ENCODE measurements around the gene TRAPPC1. TPM values are rescaled to one million over a fixed set of nuclear protein-coding genes. Genes with fewer than 3 reads are reported as not detected.
A peak's percentile ranks its signal among the peaks of the same experiment; 100 is the strongest.

TRAPPC1 gene
- total and polyA plus RNA-seq, 2 of the 8 experiments (the other 6 are each of a cell fraction or from before 2014, with no cell fraction given): 114 to 170 TPM

- H3K9me3 ChIP-seq (ENCODE audit: insufficient read depth in 2 of 2, low read depth in 1 of 2, low read length in 1 of 2): no peaks in the 10 kb centered on the region
- peaks cover 0 to 10% (median 3%) of the 10 kb centered on the region in 4 experiments; a peak in 3 of 7 replicates for H3K27me3 ChIP-seq (replicated peaks in 1 of 4; ENCODE audit: control insufficient read depth in 3 of 4, extremely low read depth in 1 of 4, insufficient read depth in 3 of 4, low read length in 3 of 4)
- peaks cover 3 to 10% (median 5%) of the 10 kb centered on the region in 4 experiments; a peak in 5 of 8 replicates for H3K36me3 ChIP-seq (ENCODE audit: control insufficient read depth in 2 of 4, insufficient read depth in 4 of 4, low read length in 3 of 4)
- no peak overlapping the region for H3K4ac ChIP-seq (replicated peaks; ENCODE audit: insufficient read length, low read depth, low read length)
- H3K9ac ChIP-seq (replicated peaks in 1 of 4; ENCODE audit: extremely low read depth in 1 of 4, low read depth in 3 of 4, low read length in 3 of 4): no peak overlapping the region
- no peaks in the 10 kb centered on the region for H3K79me1 ChIP-seq (ENCODE audit: low read depth, low read length)
- no peak for FAIRE-seq
- H2BK15ac ChIP-seq (ENCODE audit: low read length): no peak overlapping the region
- H2AK5ac ChIP-seq (ENCODE audit: low read depth, low read length): peak overlapping the region; percentile 16; the same call in 1 of the 2 replicates
- no peak overlapping the region for H2BK120ac ChIP-seq (replicated peaks; ENCODE audit: low read depth, low read length)
- H4K91ac ChIP-seq (replicated peaks; ENCODE audit: insufficient read length, low read length): no peak overlapping the region
- H3K56ac ChIP-seq (replicated peaks; ENCODE audit: insufficient read length, low read depth, low read length): no peak overlapping the region
- DNase-seq (ENCODE audit: low read depth in 1 of 2, low spot score in 2 of 2): no peak
- ChIA-PET CTCF (ENCODE audit: partially characterized antibody) (interaction anchor here (1.3 kb wide), 2 partner anchors 20 to 23 kb away, joined by 3 to 5 read pairs; no protein-coding TSS in a partner anchor), POLR2A (ENCODE audit: partially characterized antibody) (no interaction called here)
- H4K8ac ChIP-seq (ENCODE audit: extremely low read depth, insufficient read depth, low read length): no peak overlapping the region
- 87% methylated on average over 7 of the region's 7 CpGs; no CpG with 5 or more reads in 1 of the 2 experiments for WGBS, 2 experiments (ENCODE audit: extremely low coverage in 1 of 2, insufficient coverage in 1 of 2, insufficient read length in 1 of 2, insufficient replicate concordance in 2 of 2, low coverage in 1 of 2, low lambda C conversion rate in 2 of 2, missing lambda C conversion rate in 1 of 2)
- no peaks in the 10 kb centered on the region for H4K20me1 ChIP-seq (replicated peaks in 1 of 2; ENCODE audit: control insufficient read depth in 1 of 2, insufficient read depth in 2 of 2, low read length in 2 of 2)
- H2BK5ac ChIP-seq (ENCODE audit: low read depth, low read length): no peak overlapping the region
- H3K79me2 ChIP-seq (ENCODE audit: control insufficient read depth in 1 of 2, insufficient read depth in 2 of 2, low read length in 2 of 2): no peaks in the 10 kb centered on the region
- H2BK12ac ChIP-seq (ENCODE audit: low read depth, low read length): no peak overlapping the region
- H3K4me2 ChIP-seq (ENCODE audit: insufficient read depth in 1 of 2, low read depth in 2 of 2, low read length in 2 of 2): no peak overlapping the region
- no peak overlapping the region for H2BK20ac ChIP-seq (ENCODE audit: low read length)
- no peak overlapping the region for H3K4me3 ChIP-seq (ENCODE audit: extremely low read depth in 1 of 4, insufficient read depth in 2 of 4, low read depth in 3 of 4, low read length in 4 of 4)
- no peak overlapping the region for H4K5ac ChIP-seq (ENCODE audit: insufficient read length, low read depth, low read length)
- H3K23ac ChIP-seq (ENCODE audit: insufficient read length): no peak overlapping the region
- peaks cover 15% of the 10 kb centered on the region; the same call in 1 of the 2 replicates for H3K23me2 ChIP-seq (ENCODE audit: low read depth, low read length)
- no peak overlapping the region for H3K18ac ChIP-seq (ENCODE audit: extremely low read depth, low read length)
- no peak overlapping the region for H3K14ac ChIP-seq (ENCODE audit: insufficient read length)
- no peak overlapping the region for H3K27ac ChIP-seq (ENCODE audit: low read depth, low read length)
- H2AFZ ChIP-seq (ENCODE audit: low read length): no peak overlapping the region
- H3K4me1 ChIP-seq (replicated peaks in 1 of 4; ENCODE audit: control insufficient read depth in 3 of 4, insufficient read depth in 4 of 4, low read length in 3 of 4): peaks cover 0 to 8% (median 4%) of the 10 kb centered on the region in 4 experiments; a peak in 5 of 7 replicates
- TF ChIP-seq TBP (IDR thresholded peaks at IDR 0.05; ENCODE audit: low read depth, low read length): no peak
- no peak for TF ChIP-seq NRF1 (IDR thresholded peaks at IDR 0.05; ENCODE audit: low read depth, low read length)
- no peak for TF ChIP-seq TEAD4 (IDR thresholded peaks at IDR 0.05; ENCODE audit: low read depth, low read length)
- no peak for TF ChIP-seq TCF12 (IDR thresholded peaks at IDR 0.05; ENCODE audit: low read depth, low read length)
- TF ChIP-seq PHF8 (conservative IDR thresholded peaks at IDR 0.05; ENCODE audit: low read depth, low read length): no peak
- TF ChIP-seq SIN3A (conservative IDR thresholded peaks at IDR 0.05 in 1 of 2, IDR thresholded peaks at IDR 0.05 in 1 of 2; ENCODE audit: low read depth in 1 of 2, low read length in 2 of 2): no peak
- no peak for TF ChIP-seq TAF7 (optimal IDR thresholded peaks at IDR 0.05; ENCODE audit: borderline replicate concordance, low read depth, low read length)
- no peak for TF ChIP-seq BACH1 (IDR thresholded peaks at IDR 0.05; ENCODE audit: low read length)
- TF ChIP-seq POLR2A (IDR thresholded peaks at IDR 0.05; ENCODE audit: control extremely low read depth in 1 of 2, low read depth in 2 of 2, low read length in 2 of 2): no peak
- TF ChIP-seq FOSL1 (IDR thresholded peaks at IDR 0.05; ENCODE audit: insufficient read depth, low read depth, low read length): no peak
- TF ChIP-seq SIRT6 (IDR thresholded peaks at IDR 0.05; ENCODE audit: low read length): no peak
Observed at GRCh38 chr17:7882068-7882467, 49.7 kb downstream of the TRAPPC1 start.
